ENCODE measurements around the gene RAD18.

DNA sequence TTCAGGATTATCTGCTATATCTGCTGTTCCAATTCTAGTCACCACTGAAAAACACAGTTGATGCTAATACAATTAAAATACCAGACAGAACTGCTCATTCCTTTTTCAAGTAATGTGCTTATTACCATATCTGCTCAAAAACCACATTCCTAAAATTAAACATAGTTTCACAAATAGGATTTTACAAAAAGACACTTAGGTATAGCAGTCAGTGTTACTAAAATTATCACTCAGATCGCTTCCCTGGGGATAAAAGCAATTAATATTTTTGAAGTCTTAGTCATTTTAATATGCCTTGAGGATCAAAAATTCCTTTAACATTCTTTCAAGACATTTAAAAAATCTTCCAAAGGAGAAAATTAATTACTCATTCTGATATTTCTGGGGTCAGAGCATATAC is 71.5 kb downstream of the RAD18 start:
- TF ChIP-seq, protein P1, sequence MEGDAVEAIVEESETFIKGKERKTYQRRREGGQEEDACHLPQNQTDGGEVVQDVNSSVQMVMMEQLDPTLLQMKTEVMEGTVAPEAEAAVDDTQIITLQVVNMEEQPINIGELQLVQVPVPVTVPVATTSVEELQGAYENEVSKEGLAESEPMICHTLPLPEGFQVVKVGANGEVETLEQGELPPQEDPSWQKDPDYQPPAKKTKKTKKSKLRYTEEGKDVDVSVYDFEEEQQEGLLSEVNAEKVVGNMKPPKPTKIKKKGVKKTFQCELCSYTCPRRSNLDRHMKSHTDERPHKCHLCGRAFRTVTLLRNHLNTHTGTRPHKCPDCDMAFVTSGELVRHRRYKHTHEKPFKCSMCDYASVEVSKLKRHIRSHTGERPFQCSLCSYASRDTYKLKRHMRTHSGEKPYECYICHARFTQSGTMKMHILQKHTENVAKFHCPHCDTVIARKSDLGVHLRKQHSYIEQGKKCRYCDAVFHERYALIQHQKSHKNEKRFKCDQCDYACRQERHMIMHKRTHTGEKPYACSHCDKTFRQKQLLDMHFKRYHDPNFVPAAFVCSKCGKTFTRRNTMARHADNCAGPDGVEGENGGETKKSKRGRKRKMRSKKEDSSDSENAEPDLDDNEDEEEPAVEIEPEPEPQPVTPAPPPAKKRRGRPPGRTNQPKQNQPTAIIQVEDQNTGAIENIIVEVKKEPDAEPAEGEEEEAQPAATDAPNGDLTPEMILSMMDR (conservative IDR thresholded peaks at IDR 0.05 in 1 of 2, IDR thresholded peaks at IDR 0.05 in 1 of 2; ENCODE audit: extremely low read depth in 1 of 2, insufficient read depth in 1 of 2, low read depth in 1 of 2, low read length in 2 of 2) = no peak
- TF ChIP-seq EZH2 (IDR thresholded peaks at IDR 0.05; ENCODE audit: borderline replicate concordance, low read length) = no peak
